Left lung (tissue), 10 donors: ENCODE measurements around the gene NAV3. TPM values are rescaled to one million over a fixed set of nuclear protein-coding genes. Genes with fewer than 3 reads are reported as not detected.

Source experiments
- ATAC-seq: fragments of 200-7000 bp; cut with Tn5 transposase; one replicate; pipeline ENCODE4 v1.9.1; 2020; ENCODE audit warnings: moderate library complexity
- DNase-seq, 4 donors: peaks; one replicate each; pipeline ENCODE4 v3.0.0-alpha.2; 2013 to 2020
- H3K27ac ChIP-seq, 2 donors: fragments of 200-600 bp; sonication (generic) in 1 of 2; one replicate each; pipeline versions ENCODE4 v1.5.0 to v1.8.0; 2020 to 2021
- H3K27me3 ChIP-seq, 2 donors: fragments of 200-600 bp; sonication (generic) in 1 of 2; one replicate each; pipeline versions ENCODE4 v1.5.0 to v1.8.0; 2020 to 2021
- H3K36me3 ChIP-seq, 2 donors: fragments of 200-600 bp; sonication (generic) in 1 of 2; one replicate each; pipeline versions ENCODE4 v1.5.0 to v1.8.0; 2020 to 2021
- H3K4me1 ChIP-seq, 2 donors: fragments of 200-600 bp; one replicate each; pipeline ENCODE4 v1.8.0; 2021
- H3K4me3 ChIP-seq, 2 donors: fragments of 200-600 bp; sonication (generic) in 1 of 2; one replicate each; pipeline versions ENCODE4 v1.5.0 to v1.8.0; 2020 to 2021; ENCODE audit warnings: mild to moderate bottlenecking in 1 of 2
- H3K9me3 ChIP-seq, 2 donors: fragments of 200-600 bp; sonication (generic) in 1 of 2; one replicate each; pipeline versions ENCODE4 v1.5.0 to v1.8.0; 2020 to 2021
- intact Hi-C, 2 donors: fragments of 100-400 bp; cut with DNase I; formaldehyde crosslinking; loops; one replicate each; pipeline versions ENCODE4 v1.11.2 to v1.14.2; 2022
- polyA plus RNA-seq, 6 donors: library from polyadenylated mRNA; unstranded; fragments of 120-200 nt; gene quantifications; one replicate each; pipeline ENCODE4 v1.2.1, GENCODE V29; 2013; ENCODE audit not compliant: insufficient read length in 6 of 6
- total RNA-seq, 2 donors: library from RNA; stranded (reverse); fragmentation: NEBNext Ultra II Directional; extraction: Animal tissue kit (Norgen Biotek cat#: 25700); gene quantifications; one replicate each; pipeline ENCODE4 v1.2.1, GENCODE V29; 2021
- TF ChIP-seq, protein P1 (sequence below), 2 donors: fragments of 200-600 bp; sonication (generic) in 1 of 2; IDR thresholded peaks; one replicate each; pipeline versions ENCODE4 v1.5.0 to v1.8.0; 2021; ENCODE audit warnings: antibody characterized with exemption in 2 of 2
- donor health status: DM: no; HTN: yes; CAD: no.
- donor health status: DM: no; HTN: no; CAD: no.

Gene NAV3
- total and polyA plus RNA-seq, 8 donors = 5.2 to 10.8 (median 6.8) TPM

DNA sequence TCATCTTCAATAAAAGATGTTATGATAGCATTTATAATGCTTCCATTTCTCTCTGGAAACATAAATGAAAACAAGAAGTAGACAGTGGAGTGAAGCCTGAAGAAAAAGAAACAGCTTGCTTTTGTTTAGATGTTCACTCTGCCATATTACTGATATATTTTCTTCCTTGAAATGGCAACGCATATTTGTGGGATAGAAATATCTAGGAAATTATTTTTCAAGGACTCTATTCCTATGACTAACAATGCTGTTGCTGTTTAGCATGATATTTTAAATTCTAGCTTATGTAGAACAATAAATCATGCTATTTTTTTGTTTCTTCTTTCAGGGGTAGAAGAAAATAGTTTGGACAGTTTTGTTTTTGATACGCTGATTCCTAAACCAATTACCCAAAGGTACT lies 359.0 kb downstream of the NAV3 start:
- ATAC-seq = no peak
- Histone ChIP-seq H3K36me3 (no peaks in the 10 kb centered on the region), H3K27ac (no peak overlapping the region), H3K27me3 (no peaks in the 10 kb centered on the region), H3K4me3 (no peak overlapping the region), H3K9me3 (no peaks in the 10 kb centered on the region), H3K4me1 (no peaks in the 10 kb centered on the region)
- intact Hi-C loops = no loop called here
- DNase-seq = no peak
- TF ChIP-seq, protein P1, sequence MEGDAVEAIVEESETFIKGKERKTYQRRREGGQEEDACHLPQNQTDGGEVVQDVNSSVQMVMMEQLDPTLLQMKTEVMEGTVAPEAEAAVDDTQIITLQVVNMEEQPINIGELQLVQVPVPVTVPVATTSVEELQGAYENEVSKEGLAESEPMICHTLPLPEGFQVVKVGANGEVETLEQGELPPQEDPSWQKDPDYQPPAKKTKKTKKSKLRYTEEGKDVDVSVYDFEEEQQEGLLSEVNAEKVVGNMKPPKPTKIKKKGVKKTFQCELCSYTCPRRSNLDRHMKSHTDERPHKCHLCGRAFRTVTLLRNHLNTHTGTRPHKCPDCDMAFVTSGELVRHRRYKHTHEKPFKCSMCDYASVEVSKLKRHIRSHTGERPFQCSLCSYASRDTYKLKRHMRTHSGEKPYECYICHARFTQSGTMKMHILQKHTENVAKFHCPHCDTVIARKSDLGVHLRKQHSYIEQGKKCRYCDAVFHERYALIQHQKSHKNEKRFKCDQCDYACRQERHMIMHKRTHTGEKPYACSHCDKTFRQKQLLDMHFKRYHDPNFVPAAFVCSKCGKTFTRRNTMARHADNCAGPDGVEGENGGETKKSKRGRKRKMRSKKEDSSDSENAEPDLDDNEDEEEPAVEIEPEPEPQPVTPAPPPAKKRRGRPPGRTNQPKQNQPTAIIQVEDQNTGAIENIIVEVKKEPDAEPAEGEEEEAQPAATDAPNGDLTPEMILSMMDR (IDR thresholded peaks at IDR 0.05) = no peak

DNA sequence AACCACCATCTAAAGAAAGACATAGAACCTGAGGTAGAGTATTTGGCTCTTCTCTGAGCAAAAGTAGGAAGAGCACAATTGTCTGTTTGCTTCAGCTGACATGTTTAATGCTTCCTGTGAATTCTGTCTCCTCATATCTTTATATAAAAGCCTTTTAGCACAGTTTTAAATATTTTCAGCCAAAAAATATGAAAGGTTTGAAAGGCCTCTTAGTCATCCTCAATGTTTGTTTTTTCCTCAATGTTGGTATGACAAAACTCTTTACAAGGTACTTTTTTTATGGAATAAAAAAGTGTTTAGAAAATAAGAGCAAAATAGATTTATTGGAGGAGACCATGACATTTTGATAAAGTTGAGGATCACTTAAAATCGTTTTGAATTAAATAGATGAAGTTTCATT lies 360.9 kb downstream of the NAV3 start:
- intact Hi-C loops = no loop called here
- TF ChIP-seq, protein P1 (IDR thresholded peaks at IDR 0.05) = no peak
- H3K27ac ChIP-seq = no peak overlapping the region
- no peak overlapping the region for H3K4me3 ChIP-seq
- no peaks in the 10 kb centered on the region for H3K9me3 ChIP-seq
- no peaks in the 10 kb centered on the region for H3K27me3 ChIP-seq
- H3K4me1 ChIP-seq = no peaks in the 10 kb centered on the region
- H3K36me3 ChIP-seq = no peaks in the 10 kb centered on the region
- DNase-seq (no peak), ATAC-seq (no peak)

DNA sequence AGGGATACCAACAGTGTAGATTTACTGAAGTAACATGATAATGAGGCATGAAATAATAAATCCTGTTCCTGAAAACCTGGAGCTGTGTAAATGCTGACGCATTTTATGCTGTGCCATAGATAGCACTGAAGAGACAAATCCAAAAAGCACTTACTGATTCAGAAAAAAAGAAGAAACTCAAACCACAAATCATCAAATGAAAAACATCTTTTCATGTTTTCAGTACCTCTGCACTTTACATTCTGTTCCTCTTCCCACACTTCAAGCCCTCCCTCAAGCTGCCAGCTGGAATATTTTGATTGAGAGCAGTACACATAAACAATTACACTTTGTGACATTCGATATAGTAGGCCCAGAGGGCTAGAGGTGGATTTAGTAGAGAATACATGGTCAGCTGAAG lies 362.3 kb downstream of the NAV3 start:
- DNase-seq (no peak), ATAC-seq (no peak)
- no peaks in the 10 kb centered on the region for H3K4me1 ChIP-seq
- no peak overlapping the region for H3K4me3 ChIP-seq
- no peaks in the 10 kb centered on the region for H3K36me3 ChIP-seq
- TF ChIP-seq, protein P1 (IDR thresholded peaks at IDR 0.05) = no peak
- no peaks in the 10 kb centered on the region for H3K9me3 ChIP-seq
- no peaks in the 10 kb centered on the region for H3K27me3 ChIP-seq
- no peak overlapping the region for H3K27ac ChIP-seq
- intact Hi-C loops = no loop called here

DNA sequence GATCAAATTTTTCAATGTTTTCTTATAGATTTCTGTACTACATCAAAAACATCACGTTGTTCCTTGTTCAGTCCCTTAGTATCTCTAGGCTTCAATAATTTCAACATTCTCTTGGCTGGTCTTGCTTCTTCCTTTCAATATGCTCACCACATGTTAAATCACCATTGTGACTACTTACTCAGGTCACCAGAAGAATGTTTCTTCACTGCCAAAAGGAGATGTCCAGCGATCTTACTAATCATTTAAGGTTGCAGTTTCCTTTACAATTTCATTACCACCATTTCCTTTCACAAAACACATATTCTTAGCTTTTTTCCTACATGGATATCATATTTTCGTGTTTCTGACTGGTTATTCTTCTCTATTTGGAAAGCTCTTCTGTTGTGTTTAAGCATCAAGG lies 363.8 kb downstream of the NAV3 start:
- intact Hi-C loops = no loop called here
- TF ChIP-seq, protein P1 (IDR thresholded peaks at IDR 0.05) = no peak
- no peak overlapping the region for H3K27ac ChIP-seq
- no peak for ATAC-seq
- H3K27me3 ChIP-seq = no peaks in the 10 kb centered on the region
- no peak overlapping the region for H3K4me3 ChIP-seq
- H3K36me3 ChIP-seq = no peaks in the 10 kb centered on the region
- H3K4me1 ChIP-seq = no peaks in the 10 kb centered on the region
- no peaks in the 10 kb centered on the region for H3K9me3 ChIP-seq
- no peak for DNase-seq

DNA sequence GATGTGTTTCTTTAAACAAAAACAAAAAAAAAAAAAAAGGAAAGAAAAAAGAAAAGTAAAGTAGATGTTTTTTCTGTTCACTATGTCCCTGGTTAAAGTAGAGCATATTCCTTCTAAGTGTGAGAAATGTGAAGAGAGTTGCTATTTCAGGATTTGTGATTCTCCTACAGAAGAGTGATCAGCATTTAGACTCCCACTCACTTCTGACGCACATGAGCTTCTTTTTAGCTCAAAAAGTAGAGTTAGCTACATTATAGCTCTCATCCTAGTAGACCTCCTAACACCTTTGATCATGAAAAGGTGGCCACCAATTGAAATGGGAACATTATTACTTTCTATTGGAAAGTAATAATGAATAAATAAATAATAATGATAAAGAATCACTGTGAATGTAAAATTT lies 368.2 kb downstream of the NAV3 start:
- H3K27ac ChIP-seq = no peak overlapping the region
- no peak overlapping the region for H3K4me3 ChIP-seq
- DNase-seq = no peak
- no peaks in the 10 kb centered on the region for H3K4me1 ChIP-seq
- H3K36me3 ChIP-seq = no peaks in the 10 kb centered on the region
- intact Hi-C loops = no loop called here
- TF ChIP-seq, protein P1 (IDR thresholded peaks at IDR 0.05) = no peak
- H3K9me3 ChIP-seq = no peaks in the 10 kb centered on the region
- no peaks in the 10 kb centered on the region for H3K27me3 ChIP-seq
- no peak for ATAC-seq
